ENCODE results near the gene STK32C. TPM values are rescaled to one million over a fixed set of nuclear protein-coding genes. Genes with fewer than 3 reads are reported as not detected.

STK32C gene
- total and polyA plus RNA-seq, 12 donors: 2.7 to 8.9 (median 5.7) TPM

GRCh38 chr10:132176623-132177500 lies 130.9 kb downstream of the STK32C start:
- ATAC-seq (no peak), DNase-seq (no peak)
- no peak overlapping the region for H3K4me3 ChIP-seq
- H3K36me3 ChIP-seq: no peaks in the 10 kb centered on the region
- H3K27ac ChIP-seq: no peak overlapping the region
- 69 to 73% methylated on average over 19 of the region's 19 CpGs for WGBS, 2 donors
- H3K9me3 ChIP-seq: no peaks in the 10 kb centered on the region
- TF ChIP-seq CTCF (IDR thresholded peaks at IDR 0.05): no peak
- intact Hi-C loops (cut with DNase I): no loop called here
- peaks cover 0 to 31% (median 5%) of the 10 kb centered on the region in 7 donors for H3K27me3 ChIP-seq
- peaks cover 5 to 33% (median 20%) of the 10 kb centered on the region in 9 donors for H3K4me1 ChIP-seq

GRCh38 chr10:132175907-132176581 lies 131.7 kb downstream of the STK32C start:
- intact Hi-C loops (cut with DNase I): no loop called here
- ATAC-seq: peak in 5 of 8 donors; percentile 13 to 52 (median 37)
- Histone ChIP-seq H3K4me3 (no peak overlapping the region), H3K9me3 (no peaks in the 10 kb centered on the region), H3K36me3 (no peaks in the 10 kb centered on the region), H3K4me1 (peaks cover 5 to 33% (median 20%) of the 10 kb centered on the region in 9 donors), H3K27ac (no peak overlapping the region), H3K27me3 (peaks cover 0 to 31% (median 5%) of the 10 kb centered on the region in 7 donors)
- TF ChIP-seq CTCF (IDR thresholded peaks at IDR 0.05): no peak
- peak in 1 of 2 donors; percentile 23 for DNase-seq
- 9 to 14% methylated on average over 16 of the region's 16 CpGs for WGBS, 2 donors

- no peak overlapping the region for H3K27ac ChIP-seq
- no peak for DNase-seq
- H3K27me3 ChIP-seq: peaks cover 0 to 31% (median 5%) of the 10 kb centered on the region in 7 donors
- intact Hi-C loops (cut with DNase I): no loop called here
- H3K4me1 ChIP-seq: peaks cover 5 to 33% (median 20%) of the 10 kb centered on the region in 9 donors
- 41 to 47% methylated on average over 6 of the region's 6 CpGs for WGBS, 2 donors
- no peaks in the 10 kb centered on the region for H3K9me3 ChIP-seq
- no peak for ATAC-seq
- H3K4me3 ChIP-seq: no peak overlapping the region
- no peak for TF ChIP-seq CTCF (IDR thresholded peaks at IDR 0.05)
- peaks cover 0 to 4% (median 0%) of the 10 kb centered on the region in 9 donors for H3K36me3 ChIP-seq
These were observed 132.3 kb downstream of the STK32C start for GRCh38 chr10:132175408-132175807.

GRCh38 chr10:132174237-132174636 lies 133.5 kb downstream of the STK32C start:
- intact Hi-C loops (cut with DNase I): no loop called here
- H3K9me3 ChIP-seq: no peaks in the 10 kb centered on the region
- peaks cover 0 to 13% (median 0%) of the 10 kb centered on the region in 9 donors for H3K36me3 ChIP-seq
- no peak overlapping the region for H3K4me3 ChIP-seq
- no peak for DNase-seq
- no peak overlapping the region for H3K27ac ChIP-seq
- peaks cover 5 to 25% (median 20%) of the 10 kb centered on the region in 9 donors for H3K4me1 ChIP-seq
- TF ChIP-seq CTCF (IDR thresholded peaks at IDR 0.05): no peak
- 85 to 94% methylated on average over 11 of the region's 11 CpGs for WGBS, 2 donors
- no peak for ATAC-seq
- H3K27me3 ChIP-seq: peaks cover 0 to 31% (median 5%) of the 10 kb centered on the region in 7 donors

Data from heart right ventricle (tissue), 16 donors.